HCT116 (cell line): ENCODE measurements around the gene GNLY. TPM values are rescaled to one million over a fixed set of nuclear protein-coding genes. Genes with fewer than 3 reads are reported as not detected.

ENCODE experiments used
- ATAC-seq: fragments of 200-7000 bp; cut with Tn5 transposase; 2 replicates; pipeline ENCODE4 v1.9.1; 2020; ENCODE audit warnings: mild to moderate bottlenecking, moderate library complexity
- BruUV-seq: library from RNA; stranded (reverse); fragments of 400-500 nt; replicated peaks from 2 replicates; lab custom pipeline; 2021; lab: Mats Ljungman, UMichigan
- CTCF ChIA-PET: fragments of 300-600 bp; sonication (Branson Sonifier 250); formaldehyde crosslinking; loops from one replicate; lab custom pipeline; 2021; ENCODE audit warnings: antibody characterized with exemption; lab: Charles Lee
- POLR2A ChIA-PET: fragments of 300-600, 350-600 bp; sonication (Branson Sonifier 250); formaldehyde crosslinking; loops from one replicate; lab custom pipeline; 2021; ENCODE audit warnings: antibody characterized with exemption; lab: Charles Lee
- RAD21 ChIA-PET, 2 experiments: fragments of 300-600 bp; sonication (Branson Sonifier 250); formaldehyde crosslinking; loops; one replicate each; lab custom pipeline; 2023; ENCODE audit warnings: low total read pairs in 2 of 2; ENCODE audit not compliant: uncharacterized antibody in 2 of 2, unreplicated experiment in 2 of 2, low non-redundant PET in 1 of 2; lab: Charles Lee
- DNase-seq: peaks from one replicate; pipeline ENCODE4 v3.0.0-alpha.2; 2010; ENCODE audit warnings: low read depth, low spot score
- H2AFZ ChIP-seq: fragments of 200-600 bp; shearing (Covaris generic), sonication (generic); 2 replicates; pipeline ENCODE4 v1.6.1; 2017; ENCODE audit warnings: low read depth, mixed run types, mixed read lengths, antibody characterized with exemption, low read length; ENCODE audit not compliant: poor library complexity, severe bottlenecking
- H3K27ac ChIP-seq: 2 replicates; pipeline ENCODE4 v1.5.1; 2012; ENCODE audit warnings: low read depth, low read length
- H3K27me3 ChIP-seq: fragments of 200-600 bp; sonication (generic); 2 replicates; pipeline ENCODE4 v1.6.1; 2016; ENCODE audit warnings: mixed run types, low read length, mixed read lengths; ENCODE audit not compliant: insufficient read depth
- H3K36me3 ChIP-seq, 2 experiments: fragments of 200-500 bp in 1 of 2; fragments of 200-600 bp in 1 of 2; sonication (Bioruptor generic) in 1 of 2; sonication (generic) in 1 of 2; 2 replicates each; pipeline versions ENCODE4 v1.5.1 to v1.6.1; 2014 to 2016; ENCODE audit warnings: low read length in 2 of 2, inconsistent platforms in 1 of 2, mixed read lengths in 1 of 2, mixed run types in 1 of 2; ENCODE audit not compliant: insufficient read depth in 2 of 2, control insufficient read depth in 1 of 2
- H3K4me1 ChIP-seq, 2 experiments: fragments of 200-600 bp in 1 of 2; sonication (generic) in 1 of 2; 2 replicates each; pipeline versions ENCODE4 v1.5.1 to v1.6.1; 2012 to 2017; ENCODE audit warnings: low read length in 2 of 2, inconsistent platforms in 1 of 2, mild to moderate bottlenecking in 1 of 2, mixed read lengths in 1 of 2, mixed run types in 1 of 2, moderate library complexity in 1 of 2; ENCODE audit not compliant: insufficient read depth in 2 of 2, control insufficient read depth in 1 of 2
- H3K4me2 ChIP-seq: fragments of 200-600 bp; sonication (generic); 2 replicates; pipeline ENCODE4 v1.6.1; 2017; ENCODE audit warnings: mixed run types, low read length, mixed read lengths
- H3K4me3 ChIP-seq, 2 experiments: fragments of 200-600 bp in 1 of 2; sonication (generic) in 1 of 2; replicated peaks in 1 of 2; 2 replicates each; pipeline ENCODE4 v1.5.1; 2011 to 2016; ENCODE audit warnings: low read length in 2 of 2, control low read depth in 1 of 2, low read depth in 1 of 2, mild to moderate bottlenecking in 1 of 2, mixed read lengths in 1 of 2, mixed run types in 1 of 2
- H3K79me2 ChIP-seq: fragments of 200-600 bp; sonication (generic); 2 replicates; pipeline ENCODE4 v1.6.1; 2017; ENCODE audit warnings: mild to moderate bottlenecking, mixed run types, low read length, moderate library complexity, mixed read lengths; ENCODE audit not compliant: insufficient read depth
- H3K9ac ChIP-seq: fragments of 200-600 bp; sonication (generic); 2 replicates; pipeline ENCODE4 v1.6.1; 2016; ENCODE audit warnings: low read length, mixed read lengths
- H3K9me2 ChIP-seq: fragments of 200-600 bp; sonication (generic), shearing (Covaris generic); 2 replicates; pipeline ENCODE4 v1.6.1; 2017; ENCODE audit warnings: mixed run types, mild to moderate bottlenecking, moderate library complexity; ENCODE audit not compliant: insufficient read depth
- H3K9me3 ChIP-seq, 2 experiments: fragments of 200-500 bp in 1 of 2; fragments of 200-600 bp in 1 of 2; sonication (Bioruptor generic) in 1 of 2; sonication (generic) in 1 of 2; 2 replicates each; pipeline ENCODE4 v1.6.1; 2014 to 2017; ENCODE audit warnings: low read length in 2 of 2, mixed read lengths in 2 of 2, inconsistent platforms in 1 of 2, low read depth in 1 of 2, mild to moderate bottlenecking in 1 of 2, mixed run types in 1 of 2, moderate library complexity in 1 of 2; ENCODE audit not compliant: control insufficient read depth in 1 of 2, insufficient read depth in 1 of 2
- H4K20me1 ChIP-seq: fragments of 200-600 bp; sonication (generic), shearing (Covaris generic); 2 replicates; pipeline ENCODE4 v1.6.1; 2017; ENCODE audit warnings: mixed run types, mild to moderate bottlenecking, moderate library complexity; ENCODE audit not compliant: insufficient read depth
- CBX3 ChIP-seq: IDR thresholded peaks from 2 replicates; pipeline ENCODE4 v1.6.1; 2012; ENCODE audit warnings: low read depth
- RAD21 ChIP-seq: IDR thresholded peaks from 2 replicates; pipeline ENCODE4 v1.6.1; 2012; ENCODE audit warnings: low read depth, mild to moderate bottlenecking
- SRF ChIP-seq: IDR thresholded peaks from 2 replicates; pipeline ENCODE4 v1.6.1; 2012; ENCODE audit warnings: low read depth
- intact Hi-C: fragments of 100-400 bp; cut with micrococcal nuclease; formaldehyde crosslinking; loops from 2 replicates; pipeline ENCODE4 v1.10.0; 2022
- total RNA-seq: library from RNA; stranded (reverse); gene quantifications from one replicate; pipeline ENCODE4 v1.2.1, GENCODE V29; 2021; ENCODE audit not compliant: unreplicated experiment
- TF ChIP-seq, protein P1 (sequence below), 3 experiments: fragments of 200-600 bp in 1 of 3; sonication (generic) in 1 of 3; IDR thresholded peaks in 2 of 3; conservative IDR thresholded peaks in 1 of 3; 2 replicates each; pipeline ENCODE4 v1.5.1; 2012 to 2017; ENCODE audit warnings: low read depth in 2 of 3, low read length in 2 of 3, antibody characterized with exemption in 1 of 3, borderline replicate concordance in 1 of 3, control low read depth in 1 of 3, mild to moderate bottlenecking in 1 of 3, mixed read lengths in 1 of 3, mixed run types in 1 of 3, moderate library complexity in 1 of 3; ENCODE audit not compliant: insufficient read depth in 1 of 3

The GNLY gene
- total RNA-seq, 1 experiment from 2014 or later, result 0.74 TPM

DNA sequence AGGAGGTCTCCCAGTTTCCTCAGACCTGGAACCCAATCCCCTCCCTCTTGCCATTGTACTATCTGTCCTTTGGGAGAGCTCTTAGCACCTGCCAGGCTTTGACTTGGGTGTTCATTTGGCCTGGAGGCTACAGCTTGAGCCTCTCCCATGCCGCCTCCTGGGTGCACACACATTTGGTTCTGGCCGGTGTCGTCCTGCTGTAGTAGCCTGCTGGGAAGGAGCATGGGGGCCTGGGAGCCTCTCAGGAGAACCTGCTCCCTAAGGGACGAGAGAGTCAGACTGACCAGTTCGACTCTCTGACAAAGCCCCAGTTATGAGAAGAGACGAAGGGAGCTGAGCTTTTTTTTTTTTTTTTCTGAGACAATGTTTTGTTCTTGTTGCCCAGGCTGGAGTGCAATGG lies 18.7 kb upstream of the GNLY start:
- intact Hi-C loops, result no loop called here
- DNase-seq (no peak), ATAC-seq (no peak)
- Histone ChIP-seq H4K20me1 (no peaks in the 10 kb centered on the region), H2AFZ (no peak overlapping the region), H3K4me3 (no peak overlapping the region), H3K9ac (no peak overlapping the region), H3K36me3 (no peaks in the 10 kb centered on the region), H3K79me2 (no peaks in the 10 kb centered on the region), H3K4me2 (no peak overlapping the region), H3K27me3 (no peaks in the 10 kb centered on the region), H3K9me2 (no peaks in the 10 kb centered on the region), H3K4me1 (peaks cover 3 to 15% of the 10 kb centered on the region in 2 experiments; a peak in 3 of 4 replicates), H3K9me3 (no peaks in the 10 kb centered on the region), H3K27ac (no peak overlapping the region)
- ChIA-PET CTCF (no interaction called here), RAD21 (no interaction called here), POLR2A (no interaction called here)
- no TSS peak for BruUV-seq
- no peak for TF ChIP-seq CBX3
- TF ChIP-seq RAD21, result no peak
- TF ChIP-seq, protein P1, sequence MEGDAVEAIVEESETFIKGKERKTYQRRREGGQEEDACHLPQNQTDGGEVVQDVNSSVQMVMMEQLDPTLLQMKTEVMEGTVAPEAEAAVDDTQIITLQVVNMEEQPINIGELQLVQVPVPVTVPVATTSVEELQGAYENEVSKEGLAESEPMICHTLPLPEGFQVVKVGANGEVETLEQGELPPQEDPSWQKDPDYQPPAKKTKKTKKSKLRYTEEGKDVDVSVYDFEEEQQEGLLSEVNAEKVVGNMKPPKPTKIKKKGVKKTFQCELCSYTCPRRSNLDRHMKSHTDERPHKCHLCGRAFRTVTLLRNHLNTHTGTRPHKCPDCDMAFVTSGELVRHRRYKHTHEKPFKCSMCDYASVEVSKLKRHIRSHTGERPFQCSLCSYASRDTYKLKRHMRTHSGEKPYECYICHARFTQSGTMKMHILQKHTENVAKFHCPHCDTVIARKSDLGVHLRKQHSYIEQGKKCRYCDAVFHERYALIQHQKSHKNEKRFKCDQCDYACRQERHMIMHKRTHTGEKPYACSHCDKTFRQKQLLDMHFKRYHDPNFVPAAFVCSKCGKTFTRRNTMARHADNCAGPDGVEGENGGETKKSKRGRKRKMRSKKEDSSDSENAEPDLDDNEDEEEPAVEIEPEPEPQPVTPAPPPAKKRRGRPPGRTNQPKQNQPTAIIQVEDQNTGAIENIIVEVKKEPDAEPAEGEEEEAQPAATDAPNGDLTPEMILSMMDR (IDR thresholded peaks at IDR 0.05 in 2 of 3, conservative IDR thresholded peaks at IDR 0.05 in 1 of 3; ENCODE audit: borderline replicate concordance in 1 of 3, insufficient read depth in 1 of 3, low read depth in 2 of 3, low read length in 2 of 3), result no peak

DNA sequence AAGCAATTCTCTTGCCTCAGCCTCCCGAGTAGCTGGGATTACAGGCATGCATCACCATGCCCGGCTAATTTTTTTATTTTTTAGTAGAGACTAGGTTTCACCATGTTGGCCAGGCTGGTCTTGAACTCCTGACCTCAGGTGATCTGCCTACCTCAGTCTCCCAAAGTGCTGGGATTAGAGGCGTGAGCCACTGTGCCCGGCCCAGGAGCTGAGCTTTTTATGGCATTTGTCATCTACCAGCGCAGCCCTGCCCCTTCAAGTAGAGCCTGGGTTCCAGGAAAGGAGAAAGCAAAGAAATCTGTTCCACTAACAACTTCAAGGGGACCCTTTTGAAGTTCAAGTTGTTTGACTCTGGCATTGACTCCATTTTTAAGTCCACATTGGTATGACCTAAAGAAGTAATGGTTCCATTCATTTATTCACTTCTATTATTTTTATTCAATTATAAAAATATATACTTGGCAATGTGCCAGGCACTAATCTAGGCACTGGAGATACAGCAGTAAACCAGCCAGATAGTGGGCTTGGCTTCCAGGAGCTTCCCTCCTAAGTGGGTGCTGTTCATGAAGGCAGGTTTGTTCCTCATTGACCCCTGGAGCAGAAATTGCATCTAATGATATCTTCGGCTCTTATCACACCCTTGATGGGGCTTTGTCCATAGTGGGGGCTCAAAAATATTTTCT lies 18.2 kb upstream of the GNLY start:
- DNase-seq, result no peak
- POLR2A ChIA-PET, result no interaction called here
- ATAC-seq, result no peak

More for the DNA sequence above, 18.2 kb upstream of the GNLY start:
- no peak overlapping the region for H3K4me3 ChIP-seq
- no peaks in the 10 kb centered on the region for H4K20me1 ChIP-seq
- no peak overlapping the region for H2AFZ ChIP-seq
- H3K27ac ChIP-seq, result no peak overlapping the region
- H3K36me3 ChIP-seq, result no peaks in the 10 kb centered on the region
- H3K9me3 ChIP-seq, result no peaks in the 10 kb centered on the region
- no TSS peak for BruUV-seq
- H3K4me1 ChIP-seq, result peaks cover 6 to 20% of the 10 kb centered on the region in 2 experiments
- no peak for TF ChIP-seq SRF
- H3K27me3 ChIP-seq, result no peaks in the 10 kb centered on the region
- ChIA-PET CTCF (no interaction called here), RAD21 (no interaction called here)
- H3K9me2 ChIP-seq, result no peaks in the 10 kb centered on the region
- no peak overlapping the region for H3K9ac ChIP-seq
- intact Hi-C loops, result no loop called here
- no peaks in the 10 kb centered on the region for H3K79me2 ChIP-seq
- no peak overlapping the region for H3K4me2 ChIP-seq
